Measurements from ENCODE around the gene TRIM60.
"Not testable (repeated sequence)": the region's sequence is repeated elsewhere in the genome, so short reads cannot be mapped to it uniquely, and the experiment has no call there.

The TRIM60 gene

GRCh38 chr4:164997324-164997723 is 34.5 kb upstream of the TRIM60 start:
- H3K79me2 ChIP-seq (ENCODE audit: control insufficient read depth, low read length), result no peaks in the 10 kb centered on the region
- no peaks in the 10 kb centered on the region for H3K9me3 ChIP-seq (ENCODE audit: control insufficient read depth, insufficient read depth, low read length)
- H3K27ac ChIP-seq (ENCODE audit: low read depth, low read length), result no peak overlapping the region

GRCh38 chr4:164997941-164998340 is 33.9 kb upstream of the TRIM60 start:
- no peaks in the 10 kb centered on the region for H3F3A ChIP-seq (ENCODE audit: control insufficient read depth, insufficient read depth)
- H3K9me3 ChIP-seq (ENCODE audit: control insufficient read depth, insufficient read depth, low read length), result no peaks in the 10 kb centered on the region
- no peaks in the 10 kb centered on the region for H3K79me2 ChIP-seq (ENCODE audit: control insufficient read depth, low read length)

More at GRCh38 chr4:164997324-164997723, 34.5 kb upstream of the TRIM60 start:
- no peaks in the 10 kb centered on the region for H3K36me3 ChIP-seq (ENCODE audit: control insufficient read depth, low read length)
- TF ChIP-seq EZH2phosphoT487 (IDR thresholded peaks at IDR 0.05; ENCODE audit: borderline replicate concordance, low read length), result no peak
- TF ChIP-seq, protein P1, sequence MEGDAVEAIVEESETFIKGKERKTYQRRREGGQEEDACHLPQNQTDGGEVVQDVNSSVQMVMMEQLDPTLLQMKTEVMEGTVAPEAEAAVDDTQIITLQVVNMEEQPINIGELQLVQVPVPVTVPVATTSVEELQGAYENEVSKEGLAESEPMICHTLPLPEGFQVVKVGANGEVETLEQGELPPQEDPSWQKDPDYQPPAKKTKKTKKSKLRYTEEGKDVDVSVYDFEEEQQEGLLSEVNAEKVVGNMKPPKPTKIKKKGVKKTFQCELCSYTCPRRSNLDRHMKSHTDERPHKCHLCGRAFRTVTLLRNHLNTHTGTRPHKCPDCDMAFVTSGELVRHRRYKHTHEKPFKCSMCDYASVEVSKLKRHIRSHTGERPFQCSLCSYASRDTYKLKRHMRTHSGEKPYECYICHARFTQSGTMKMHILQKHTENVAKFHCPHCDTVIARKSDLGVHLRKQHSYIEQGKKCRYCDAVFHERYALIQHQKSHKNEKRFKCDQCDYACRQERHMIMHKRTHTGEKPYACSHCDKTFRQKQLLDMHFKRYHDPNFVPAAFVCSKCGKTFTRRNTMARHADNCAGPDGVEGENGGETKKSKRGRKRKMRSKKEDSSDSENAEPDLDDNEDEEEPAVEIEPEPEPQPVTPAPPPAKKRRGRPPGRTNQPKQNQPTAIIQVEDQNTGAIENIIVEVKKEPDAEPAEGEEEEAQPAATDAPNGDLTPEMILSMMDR (IDR thresholded peaks at IDR 0.05; ENCODE audit: low read depth, low read length, poor library complexity, severe bottlenecking), result no peak
- no peaks in the 10 kb centered on the region for H3K9me2 ChIP-seq (replicated peaks; ENCODE audit: control insufficient read depth, low read length)
- no peak overlapping the region for H3K4me3 ChIP-seq (ENCODE audit: low read length)
- H3K4me1 ChIP-seq (ENCODE audit: control insufficient read depth, low read length), result no peaks in the 10 kb centered on the region
- no peaks in the 10 kb centered on the region for H3F3A ChIP-seq (ENCODE audit: control insufficient read depth, insufficient read depth)
- no peaks in the 10 kb centered on the region for H3K27me3 ChIP-seq (ENCODE audit: control insufficient read depth, low read length)
- no peak overlapping the region for H3K4me2 ChIP-seq (ENCODE audit: low read length)
- H4K20me1 ChIP-seq (ENCODE audit: control insufficient read depth, insufficient read depth, low read depth, low read length), result no peaks in the 10 kb centered on the region

DNA sequence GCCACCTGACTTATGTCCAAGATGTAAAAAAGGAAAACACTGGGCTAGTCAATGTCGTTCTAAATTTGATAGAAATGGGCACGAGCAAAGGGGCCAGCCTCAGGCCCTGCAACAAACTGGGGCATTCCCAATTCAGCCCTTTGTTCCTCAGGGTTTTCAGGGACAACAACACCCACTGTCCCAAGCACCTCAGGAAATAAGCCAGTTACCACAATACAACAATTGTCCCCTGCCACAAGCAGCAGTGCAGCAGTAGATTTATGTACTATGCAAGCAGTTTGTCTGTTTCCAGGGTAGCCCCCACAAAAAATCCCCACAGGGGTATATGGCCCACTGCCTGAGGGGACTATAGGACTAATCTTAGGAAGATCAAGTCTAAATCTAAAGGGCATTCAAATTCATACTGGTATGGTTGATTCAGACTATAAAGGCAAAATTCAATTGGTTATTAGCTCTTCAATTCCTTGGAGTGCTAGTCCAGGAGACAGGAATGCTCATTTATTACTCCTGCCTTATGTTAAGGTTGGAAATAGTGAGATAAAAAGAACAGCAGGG is 33.2 kb upstream of the TRIM60 start:
- H3F3A ChIP-seq (ENCODE audit: control insufficient read depth, insufficient read depth); H3K4me3 ChIP-seq (ENCODE audit: low read length); H3K36me3 ChIP-seq (ENCODE audit: control insufficient read depth, low read length); H3K27ac ChIP-seq (ENCODE audit: low read depth, low read length); H3K9me3 ChIP-seq (ENCODE audit: control insufficient read depth, insufficient read depth, low read length); H3K9me2 ChIP-seq (replicated peaks; ENCODE audit: control insufficient read depth, low read length); H3K4me2 ChIP-seq (ENCODE audit: low read length); H3K79me2 ChIP-seq (ENCODE audit: control insufficient read depth, low read length); H3K27me3 ChIP-seq (ENCODE audit: control insufficient read depth, low read length); H3K4me1 ChIP-seq (ENCODE audit: control insufficient read depth, low read length); H4K20me1 ChIP-seq (ENCODE audit: control insufficient read depth, insufficient read depth, low read depth, low read length): not testable (repeated sequence)

More at GRCh38 chr4:164997941-164998340, 33.9 kb upstream of the TRIM60 start:
- Histone ChIP-seq H4K20me1 (ENCODE audit: control insufficient read depth, insufficient read depth, low read depth, low read length) (no peaks in the 10 kb centered on the region), H3K27ac (ENCODE audit: low read depth, low read length) (no peak overlapping the region), H3K27me3 (ENCODE audit: control insufficient read depth, low read length) (no peaks in the 10 kb centered on the region), H3K9me2 (replicated peaks; ENCODE audit: control insufficient read depth, low read length) (no peaks in the 10 kb centered on the region), H3K36me3 (ENCODE audit: control insufficient read depth, low read length) (no peaks in the 10 kb centered on the region), H3K4me3 (ENCODE audit: low read length) (no peak overlapping the region), H3K4me1 (ENCODE audit: control insufficient read depth, low read length) (no peaks in the 10 kb centered on the region), H3K4me2 (ENCODE audit: low read length) (no peak overlapping the region)
- TF ChIP-seq, protein P1 (IDR thresholded peaks at IDR 0.05; ENCODE audit: low read depth, low read length, poor library complexity, severe bottlenecking), result no peak
- TF ChIP-seq EZH2phosphoT487 (IDR thresholded peaks at IDR 0.05; ENCODE audit: borderline replicate concordance, low read length), result no peak

DNA sequence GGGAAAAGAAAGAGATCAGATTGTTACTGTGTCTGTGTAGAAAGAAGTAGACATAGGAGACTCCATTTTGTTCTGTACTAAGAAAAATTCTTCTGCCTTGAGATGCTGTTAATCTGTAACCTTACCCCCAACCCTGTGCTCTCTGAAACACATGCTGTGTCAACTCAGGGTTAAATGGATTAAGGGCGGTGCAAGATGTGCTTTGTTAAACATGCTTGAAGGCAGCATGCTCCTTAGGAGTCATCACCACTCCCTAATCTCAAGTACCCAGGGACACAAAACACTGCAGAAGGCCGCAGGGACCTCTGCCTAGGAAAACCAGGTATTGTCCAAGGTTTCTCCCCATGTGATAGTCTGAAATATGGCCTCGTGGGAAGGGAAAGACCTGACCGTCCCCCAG is 29.8 kb upstream of the TRIM60 start:
- H3K9me2 ChIP-seq (replicated peaks; ENCODE audit: control insufficient read depth, low read length); H3K4me2 ChIP-seq (ENCODE audit: low read length); H3K27me3 ChIP-seq (ENCODE audit: control insufficient read depth, low read length); H3K9me3 ChIP-seq (ENCODE audit: control insufficient read depth, insufficient read depth, low read length); H3K27ac ChIP-seq (ENCODE audit: low read depth, low read length); H3K4me3 ChIP-seq (ENCODE audit: low read length); H3K79me2 ChIP-seq (ENCODE audit: control insufficient read depth, low read length); H4K20me1 ChIP-seq (ENCODE audit: control insufficient read depth, insufficient read depth, low read depth, low read length); H3K4me1 ChIP-seq (ENCODE audit: control insufficient read depth, low read length); H3F3A ChIP-seq (ENCODE audit: control insufficient read depth, insufficient read depth); H3K36me3 ChIP-seq (ENCODE audit: control insufficient read depth, low read length): not testable (repeated sequence)

Data from DOHH2 (cell line).